Omental fat pad (tissue), 4 donors: ENCODE measurements around the gene TNRC18. TPM values are rescaled to one million over a fixed set of nuclear protein-coding genes. Genes with fewer than 3 reads are reported as not detected.
A peak's percentile ranks its signal among the peaks of the same experiment; 100 is the strongest.
"Not testable (repeated sequence)": the region's sequence is repeated elsewhere in the genome, so short reads cannot be mapped to it uniquely, and the experiment has no call there.

Source experiments
- ATAC-seq: fragments of 150-250 bp; one replicate; pipeline ENCODE4 v1.9.1; 2016; ENCODE audit warnings: mild to moderate bottlenecking, moderate library complexity; ENCODE audit not compliant: low FRiP score
- DNase-seq: peaks from one replicate; pipeline ENCODE4 v3.0.0-alpha.2; 2019; ENCODE audit warnings: low spot score
- total RNA-seq, 4 donors: library from RNA; depleted of rRNA; stranded (reverse); fragments of >200 nt; gene quantifications; one replicate each; pipeline ENCODE4 v1.1.0, GENCODE V29; 2016
- TF ChIP-seq, protein P1 (sequence below), 3 donors: fragments of 450-650 bp; IDR thresholded peaks; one replicate each; pipeline ENCODE4 v1.5.1; 2016 to 2017; ENCODE audit warnings: antibody characterized with exemption in 3 of 3, mild to moderate bottlenecking in 3 of 3, moderate library complexity in 2 of 3

The TNRC18 gene
- total RNA-seq, 4 donors from 2014 or later: 26.0 to 62.4 (median 29.4) TPM

DNA sequence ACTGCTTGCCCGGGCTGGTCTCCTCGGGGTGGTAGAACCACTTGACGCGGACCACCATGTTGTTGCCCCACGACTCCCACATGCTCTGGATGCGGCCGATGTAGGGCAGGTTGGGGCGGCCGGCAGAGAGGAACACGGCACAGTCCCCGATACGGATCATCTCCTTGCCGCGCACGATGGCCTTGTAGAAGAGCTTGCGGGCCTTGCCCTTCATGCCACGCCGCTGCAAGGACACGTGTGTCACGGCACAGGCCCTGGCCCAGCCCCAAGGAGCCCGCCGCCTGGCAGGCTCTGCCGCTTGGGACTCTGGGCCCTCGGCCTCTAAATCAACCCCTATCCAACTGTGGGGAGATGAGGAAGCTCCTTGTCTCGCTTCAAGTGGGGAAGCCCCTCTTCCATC is 114.5 kb downstream of the TNRC18 start:
- no peak for ATAC-seq
- TF ChIP-seq, protein P1, sequence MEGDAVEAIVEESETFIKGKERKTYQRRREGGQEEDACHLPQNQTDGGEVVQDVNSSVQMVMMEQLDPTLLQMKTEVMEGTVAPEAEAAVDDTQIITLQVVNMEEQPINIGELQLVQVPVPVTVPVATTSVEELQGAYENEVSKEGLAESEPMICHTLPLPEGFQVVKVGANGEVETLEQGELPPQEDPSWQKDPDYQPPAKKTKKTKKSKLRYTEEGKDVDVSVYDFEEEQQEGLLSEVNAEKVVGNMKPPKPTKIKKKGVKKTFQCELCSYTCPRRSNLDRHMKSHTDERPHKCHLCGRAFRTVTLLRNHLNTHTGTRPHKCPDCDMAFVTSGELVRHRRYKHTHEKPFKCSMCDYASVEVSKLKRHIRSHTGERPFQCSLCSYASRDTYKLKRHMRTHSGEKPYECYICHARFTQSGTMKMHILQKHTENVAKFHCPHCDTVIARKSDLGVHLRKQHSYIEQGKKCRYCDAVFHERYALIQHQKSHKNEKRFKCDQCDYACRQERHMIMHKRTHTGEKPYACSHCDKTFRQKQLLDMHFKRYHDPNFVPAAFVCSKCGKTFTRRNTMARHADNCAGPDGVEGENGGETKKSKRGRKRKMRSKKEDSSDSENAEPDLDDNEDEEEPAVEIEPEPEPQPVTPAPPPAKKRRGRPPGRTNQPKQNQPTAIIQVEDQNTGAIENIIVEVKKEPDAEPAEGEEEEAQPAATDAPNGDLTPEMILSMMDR (IDR thresholded peaks at IDR 0.05): no peak
- no peak for DNase-seq

DNA sequence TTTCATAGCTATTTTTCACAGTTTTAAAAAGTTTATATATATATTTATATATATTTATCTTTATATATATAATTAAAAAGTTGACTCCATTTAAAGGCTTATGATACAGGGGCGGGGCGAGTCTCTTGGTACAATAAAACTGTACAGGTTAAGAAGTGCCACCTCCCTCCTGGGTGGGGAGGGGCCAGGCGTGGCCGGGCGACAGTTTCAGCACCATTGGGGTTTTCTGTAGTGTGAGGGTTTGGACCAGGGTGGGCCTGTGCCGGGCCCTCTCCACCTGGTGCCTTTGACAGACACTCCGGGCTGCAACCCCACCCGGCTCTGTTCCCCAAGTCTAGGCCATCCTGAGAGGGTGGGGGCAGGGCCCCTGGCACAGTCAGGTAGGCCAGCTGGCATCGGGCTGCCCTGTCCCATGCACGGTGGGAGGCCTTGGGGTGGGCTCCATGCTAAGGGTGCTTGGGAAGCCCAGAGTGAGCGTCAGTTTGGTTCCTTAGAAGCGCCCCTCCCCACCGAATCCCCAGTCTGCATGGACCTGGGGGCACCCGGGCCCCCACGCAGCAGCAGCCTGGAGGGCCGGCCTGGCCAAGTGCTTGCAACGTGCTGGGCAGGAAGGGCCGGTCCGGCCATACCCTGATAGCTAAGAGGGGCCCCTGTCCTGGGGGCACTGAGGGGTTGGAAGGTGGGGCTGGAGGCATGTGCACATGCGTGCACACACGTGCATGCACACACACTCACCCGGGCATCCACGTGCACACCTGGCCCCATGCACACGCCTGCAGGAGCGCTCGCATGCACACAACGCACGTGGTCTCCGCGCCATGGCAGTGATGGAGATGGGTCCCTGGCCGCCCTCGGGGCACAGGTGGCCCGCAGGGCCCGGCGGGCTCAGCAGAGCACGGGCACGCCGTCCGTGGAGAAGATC is 116.2 kb downstream of the TNRC18 start:
- DNase-seq, ATAC-seq: not testable (repeated sequence)

DNA sequence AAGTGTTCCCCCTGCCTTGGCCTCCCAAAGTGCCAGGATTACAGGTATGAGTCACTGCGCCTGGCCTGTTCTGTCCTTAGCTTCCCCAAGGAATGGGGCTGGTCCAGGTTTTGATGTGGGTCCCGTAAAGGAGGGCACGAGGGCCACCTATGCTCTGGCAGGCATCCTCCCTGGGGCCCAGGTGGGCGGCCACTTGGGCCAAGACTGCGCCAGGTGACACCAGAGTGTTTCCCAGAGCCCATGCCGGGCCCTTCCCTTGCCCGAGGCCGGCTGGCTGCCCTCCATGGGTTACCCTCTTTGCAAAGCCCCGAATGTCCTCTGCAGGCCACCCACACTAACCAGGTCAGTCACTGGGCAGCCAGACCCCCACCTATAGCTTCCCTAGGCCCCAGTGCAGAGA is 118.6 kb downstream of the TNRC18 start:
- DNase-seq, ATAC-seq: not testable (repeated sequence)

DNA sequence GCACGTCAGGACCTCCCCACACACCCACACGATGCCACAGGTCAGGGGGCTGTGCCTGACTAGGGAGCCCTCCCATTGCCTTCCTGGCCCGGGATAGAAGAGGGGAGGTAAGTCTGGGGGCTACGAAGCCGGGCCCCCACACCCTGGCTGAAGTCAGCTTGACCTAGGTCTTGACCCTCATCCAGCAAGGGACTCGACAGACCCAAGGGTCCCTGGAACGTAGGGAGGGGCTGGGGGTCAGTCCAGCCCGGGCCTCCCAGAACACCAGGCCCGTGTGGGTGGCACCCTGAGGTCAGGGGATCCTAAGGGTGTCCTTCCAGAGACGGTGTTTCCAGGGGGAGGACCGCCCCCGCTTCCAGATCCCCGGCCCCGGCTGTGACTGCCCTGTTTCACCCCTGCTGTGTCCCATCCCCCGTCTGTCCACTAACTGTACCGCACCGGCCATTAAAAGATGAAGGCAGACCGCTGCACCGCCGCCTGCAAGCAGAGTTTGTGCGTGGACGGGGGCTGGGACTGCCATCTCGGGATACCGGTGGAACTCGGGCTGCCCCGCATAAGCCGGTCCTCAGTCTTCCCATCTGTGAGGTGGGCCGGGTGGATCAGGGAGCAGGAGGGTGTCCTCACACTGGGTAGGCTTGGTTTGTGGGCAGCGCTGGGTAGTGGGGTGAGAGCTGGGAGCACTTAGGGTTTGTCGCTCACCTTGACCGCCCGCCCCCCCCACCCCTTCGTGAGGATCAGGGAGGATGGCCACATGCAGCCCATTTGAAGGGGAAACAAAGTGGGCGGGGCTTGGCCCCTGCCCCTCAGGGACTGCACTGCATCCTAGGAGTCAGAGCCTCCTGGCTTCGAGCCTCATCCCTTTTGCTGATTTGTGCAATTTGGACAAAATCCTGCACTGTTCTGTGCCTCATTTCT is 119.8 kb downstream of the TNRC18 start:
- TF ChIP-seq, protein P1 (IDR thresholded peaks at IDR 0.05): no peak
- ATAC-seq (no peak), DNase-seq (no peak)

DNA sequence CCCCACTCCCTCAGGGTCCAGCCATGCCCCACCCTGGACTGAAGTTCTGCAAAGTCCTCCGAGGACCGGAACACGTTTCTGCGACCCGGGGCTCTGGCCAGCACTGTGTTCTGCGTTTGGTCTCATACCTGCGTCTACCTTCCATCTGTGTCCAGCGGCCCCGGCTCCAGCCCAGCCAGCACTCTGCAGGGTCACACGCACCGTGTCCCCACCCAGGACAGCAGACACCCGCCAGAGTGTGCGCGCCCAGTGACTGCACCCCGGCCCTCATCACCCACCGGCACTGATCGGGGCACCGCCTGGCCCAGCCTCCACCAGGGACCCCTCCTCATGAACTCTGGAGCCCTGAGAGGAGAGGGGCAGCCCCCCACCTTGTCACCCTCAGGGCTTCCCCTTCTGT is 120.6 kb downstream of the TNRC18 start:
- ATAC-seq: peak; percentile 13
- DNase-seq: no peak
- TF ChIP-seq, protein P1 (IDR thresholded peaks at IDR 0.05): no peak

DNA sequence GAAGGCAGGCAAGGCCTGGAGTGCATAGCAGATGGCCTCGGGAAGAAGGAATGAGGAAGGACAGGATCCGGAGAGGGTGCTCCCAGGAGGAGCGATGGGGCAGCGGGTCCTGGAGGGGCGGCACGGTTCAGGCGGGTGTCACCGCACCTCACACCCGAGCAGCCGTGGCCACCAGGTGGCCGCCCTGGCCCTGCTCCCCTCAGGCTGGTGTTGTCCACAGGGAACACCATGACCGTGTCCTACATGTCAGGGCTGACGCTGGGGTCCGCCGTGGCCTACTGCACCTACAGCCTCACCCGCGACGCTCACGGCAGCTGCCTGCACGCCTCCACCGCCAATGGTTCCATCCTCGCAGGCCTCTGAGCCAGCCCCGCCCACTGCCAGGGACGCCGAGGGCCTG is 121.1 kb downstream of the TNRC18 start:
- DNase-seq (no peak), ATAC-seq (no peak)
- TF ChIP-seq, protein P1 (IDR thresholded peaks at IDR 0.05): no peak

DNA sequence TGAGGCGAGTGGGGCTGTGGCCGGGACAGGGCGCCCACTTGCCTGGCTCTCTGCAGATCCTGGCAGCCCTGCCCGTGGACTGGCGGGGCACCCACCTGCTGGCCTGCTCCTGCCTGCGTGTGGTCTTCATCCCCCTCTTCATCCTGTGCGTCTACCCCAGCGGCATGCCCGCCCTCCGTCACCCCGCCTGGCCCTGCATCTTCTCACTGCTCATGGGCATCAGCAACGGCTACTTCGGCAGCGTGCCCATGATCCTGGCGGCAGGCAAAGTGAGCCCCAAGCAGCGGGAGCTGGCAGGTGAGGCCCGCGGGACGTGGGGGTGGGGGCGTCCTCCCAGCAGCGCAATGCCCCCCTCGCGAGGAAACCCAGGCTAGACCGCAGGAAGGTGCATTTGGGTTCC is 123.3 kb downstream of the TNRC18 start:
- DNase-seq: no peak

More for the DNA sequence above, 123.3 kb downstream of the TNRC18 start:
- TF ChIP-seq, protein P1 (IDR thresholded peaks at IDR 0.05): no peak
- no peak for ATAC-seq
